ENCODE data around the gene COL5A1. TPM values are rescaled to one million over a fixed set of nuclear protein-coding genes. Genes with fewer than 3 reads are reported as not detected.

COL5A1 gene
- total and polyA plus RNA-seq, 2 experiments from 2014 or later = 2.5 to 13.1 TPM

- ATAC-seq (no peak), DNase-seq (ENCODE audit: low spot score) (no peak)
- H3K27me3 ChIP-seq (ENCODE audit: insufficient read depth) = no peaks in the 10 kb centered on the region
- Mint-ChIP-seq H3K4me1 (peaks cover 2% of the 10 kb centered on the region; the same call in 1 of the 3 replicates), H3K27ac (no peak overlapping the region), H3K27me3 (ENCODE audit: insufficient read depth, low read depth, poor library complexity) (peaks cover 3% of the 10 kb centered on the region), H3K36me3 (ENCODE audit: low read depth) (no peaks in the 10 kb centered on the region), H3K9me3 (no peaks in the 10 kb centered on the region), H3K4me3 (no peak overlapping the region)
- no peak overlapping the region for H3K4me3 ChIP-seq
- no peak overlapping the region for H2AFZ ChIP-seq
- no peaks in the 10 kb centered on the region for H4K20me1 ChIP-seq (replicated peaks; ENCODE audit: insufficient read depth)
- no peaks in the 10 kb centered on the region for H3K9me2 ChIP-seq (ENCODE audit: insufficient read depth)
- H3K4me1 ChIP-seq (ENCODE audit: insufficient read depth) = no peaks in the 10 kb centered on the region; the same call in 1 of the 2 replicates
- TF ChIP-seq STAT1 (IDR thresholded peaks at IDR 0.05; ENCODE audit: unreplicated experiment) = no peak
- TF ChIP-seq, protein P1, sequence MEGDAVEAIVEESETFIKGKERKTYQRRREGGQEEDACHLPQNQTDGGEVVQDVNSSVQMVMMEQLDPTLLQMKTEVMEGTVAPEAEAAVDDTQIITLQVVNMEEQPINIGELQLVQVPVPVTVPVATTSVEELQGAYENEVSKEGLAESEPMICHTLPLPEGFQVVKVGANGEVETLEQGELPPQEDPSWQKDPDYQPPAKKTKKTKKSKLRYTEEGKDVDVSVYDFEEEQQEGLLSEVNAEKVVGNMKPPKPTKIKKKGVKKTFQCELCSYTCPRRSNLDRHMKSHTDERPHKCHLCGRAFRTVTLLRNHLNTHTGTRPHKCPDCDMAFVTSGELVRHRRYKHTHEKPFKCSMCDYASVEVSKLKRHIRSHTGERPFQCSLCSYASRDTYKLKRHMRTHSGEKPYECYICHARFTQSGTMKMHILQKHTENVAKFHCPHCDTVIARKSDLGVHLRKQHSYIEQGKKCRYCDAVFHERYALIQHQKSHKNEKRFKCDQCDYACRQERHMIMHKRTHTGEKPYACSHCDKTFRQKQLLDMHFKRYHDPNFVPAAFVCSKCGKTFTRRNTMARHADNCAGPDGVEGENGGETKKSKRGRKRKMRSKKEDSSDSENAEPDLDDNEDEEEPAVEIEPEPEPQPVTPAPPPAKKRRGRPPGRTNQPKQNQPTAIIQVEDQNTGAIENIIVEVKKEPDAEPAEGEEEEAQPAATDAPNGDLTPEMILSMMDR (conservative IDR thresholded peaks at IDR 0.05; ENCODE audit: low read depth in 2 of 2) = no peak
- no peak for TF ChIP-seq ZNF114 (CRISPR knock-in tag; IDR thresholded peaks at IDR 0.05)
- no peak for TF ChIP-seq EZH2phosphoT487 (IDR thresholded peaks at IDR 0.05; ENCODE audit: unreplicated experiment)
- no peak for TF ChIP-seq CREB1 (CRISPR knock-in tag; IDR thresholded peaks at IDR 0.05; ENCODE audit: low read depth)
- TF ChIP-seq ZNF462 (CRISPR knock-in tag; IDR thresholded peaks at IDR 0.05) = no peak
- TF ChIP-seq EZH2 (IDR thresholded peaks at IDR 0.05; ENCODE audit: low read depth, unreplicated experiment) = no peak
- TF ChIP-seq JUNB (IDR thresholded peaks at IDR 0.05; ENCODE audit: unreplicated experiment) = no peak
- no peak for TF ChIP-seq POLR2AphosphoS5 (IDR thresholded peaks at IDR 0.05; ENCODE audit: low read depth)
- no peak for TF ChIP-seq ZNF331 (CRISPR knock-in tag; IDR thresholded peaks at IDR 0.05; ENCODE audit: low read depth)
- no peak for TF ChIP-seq NANOG (IDR thresholded peaks at IDR 0.05; ENCODE audit: borderline replicate concordance)
- no peak for TF ChIP-seq REST (IDR thresholded peaks at IDR 0.05; ENCODE audit: unreplicated experiment)
- no peak for TF ChIP-seq ETS1 (IDR thresholded peaks at IDR 0.05)
- no peaks in the 10 kb centered on the region for H3K36me3 ChIP-seq (ENCODE audit: insufficient read depth)
- H3K4me2 ChIP-seq = no peak overlapping the region
- H3K79me2 ChIP-seq (replicated peaks; ENCODE audit: insufficient read depth) = no peaks in the 10 kb centered on the region
- H3F3A ChIP-seq (replicated peaks; ENCODE audit: low read depth) = no peaks in the 10 kb centered on the region
- H3K27ac ChIP-seq (ENCODE audit: low read depth) = no peak overlapping the region
Observed at GRCh38 chr9:134700636-134701350, 59.2 kb downstream of the COL5A1 start.

Data from GM23338 (cell line).